Uterus (tissue), 4 donors: Measurements from ENCODE around the gene SH2D3C. TPM values are rescaled to one million over a fixed set of nuclear protein-coding genes. Genes with fewer than 3 reads are reported as not detected.

ENCODE experiments used
- DNase-seq, 2 donors: peaks; one replicate each; pipeline ENCODE4 v3.0.0-alpha.2; 2019 to 2020
- H3K27ac ChIP-seq, 2 donors: fragments of 200-600 bp; sonication (generic); 1 replicate in 1 of 2; 2 replicates in 1 of 2; pipeline ENCODE4 v1.5.1; 2016 to 2018
- H3K27me3 ChIP-seq, 2 donors: fragments of 200-600 bp; sonication (generic); one replicate each; pipeline ENCODE4 v1.5.1; 2018 to 2019; ENCODE audit warnings: control low read depth in 1 of 2
- H3K36me3 ChIP-seq, 2 donors: fragments of 200-600 bp; sonication (generic); one replicate each; pipeline ENCODE4 v1.5.1; 2019; ENCODE audit warnings: control low read depth in 1 of 2
- H3K4me1 ChIP-seq, 2 donors: fragments of 200-600 bp; sonication (generic); one replicate each; pipeline ENCODE4 v1.5.1; 2018 to 2019; ENCODE audit warnings: control low read depth in 1 of 2
- H3K4me3 ChIP-seq, 2 donors: fragments of 200-600 bp; sonication (generic); 1 replicate in 1 of 2; 2 replicates in 1 of 2; pipeline ENCODE4 v1.5.1; 2018 to 2019; ENCODE audit warnings: mild to moderate bottlenecking in 1 of 2
- H3K9me3 ChIP-seq, 2 donors: fragments of 200-600 bp; sonication (generic); one replicate each; pipeline ENCODE4 v1.5.1; 2019; ENCODE audit warnings: control low read depth in 1 of 2
- CTCF ChIP-seq, 4 experiments: fragments of 200-600 bp in 2 of 4; fragments of 450-650 bp in 2 of 4; sonication (generic) in 2 of 4; IDR thresholded peaks; one replicate each; pipeline ENCODE4 v1.5.1; 2016 to 2019; ENCODE audit warnings: antibody characterized with exemption in 4 of 4, mild to moderate bottlenecking in 2 of 4, moderate library complexity in 1 of 4
- POLR2A ChIP-seq, 2 donors: fragments of 450-650 bp; IDR thresholded peaks; one replicate each; pipeline ENCODE4 v1.6.1; 2016; ENCODE audit warnings: antibody characterized with exemption in 2 of 2, mild to moderate bottlenecking in 1 of 2, moderate library complexity in 1 of 2
- intact Hi-C: fragments of 100-400 bp; cut with DNase I; formaldehyde crosslinking; loops from one replicate; pipeline ENCODE4 v1.15.1; 2023; ENCODE audit warnings: low total_unique reads
- total RNA-seq, 4 donors: library from RNA; depleted of rRNA in 3 of 4; stranded (reverse); fragments of >200 nt in 3 of 4; gene quantifications; one replicate each; pipeline versions ENCODE4 v1.1.0 to v1.2.4, GENCODE V29; 2014 to 2023
- donor health status: DM: yes; HTN: yes; CAD: no.

Gene SH2D3C
- total RNA-seq, 4 donors from 2014 or later: 3.6 to 38.1 (median 19.8) TPM

- H3K27me3 ChIP-seq: no peaks in the 10 kb centered on the region
- H3K9me3 ChIP-seq: no peaks in the 10 kb centered on the region
- H3K4me3 ChIP-seq: no peak overlapping the region
- intact Hi-C loops: no loop called here
- DNase-seq: no peak
- H3K4me1 ChIP-seq: no peaks in the 10 kb centered on the region
- TF ChIP-seq POLR2A (IDR thresholded peaks at IDR 0.05): no peak
- no peak for TF ChIP-seq CTCF (IDR thresholded peaks at IDR 0.05)
- no peak overlapping the region for H3K27ac ChIP-seq
- H3K36me3 ChIP-seq: no peaks in the 10 kb centered on the region
Measured at GRCh38 chr9:127732444-127732843, 46.0 kb downstream of the SH2D3C start.

GRCh38 chr9:127731938-127732337, 46.5 kb downstream of the SH2D3C start:
- no peak for DNase-seq
- intact Hi-C loops: no loop called here
- H3K27me3 ChIP-seq: no peaks in the 10 kb centered on the region
- no peaks in the 10 kb centered on the region for H3K36me3 ChIP-seq
- H3K4me3 ChIP-seq: no peak overlapping the region
- TF ChIP-seq CTCF (IDR thresholded peaks at IDR 0.05) (no peak), POLR2A (IDR thresholded peaks at IDR 0.05) (no peak)
- H3K9me3 ChIP-seq: no peaks in the 10 kb centered on the region
- H3K27ac ChIP-seq: no peak overlapping the region
- H3K4me1 ChIP-seq: no peaks in the 10 kb centered on the region

DNA sequence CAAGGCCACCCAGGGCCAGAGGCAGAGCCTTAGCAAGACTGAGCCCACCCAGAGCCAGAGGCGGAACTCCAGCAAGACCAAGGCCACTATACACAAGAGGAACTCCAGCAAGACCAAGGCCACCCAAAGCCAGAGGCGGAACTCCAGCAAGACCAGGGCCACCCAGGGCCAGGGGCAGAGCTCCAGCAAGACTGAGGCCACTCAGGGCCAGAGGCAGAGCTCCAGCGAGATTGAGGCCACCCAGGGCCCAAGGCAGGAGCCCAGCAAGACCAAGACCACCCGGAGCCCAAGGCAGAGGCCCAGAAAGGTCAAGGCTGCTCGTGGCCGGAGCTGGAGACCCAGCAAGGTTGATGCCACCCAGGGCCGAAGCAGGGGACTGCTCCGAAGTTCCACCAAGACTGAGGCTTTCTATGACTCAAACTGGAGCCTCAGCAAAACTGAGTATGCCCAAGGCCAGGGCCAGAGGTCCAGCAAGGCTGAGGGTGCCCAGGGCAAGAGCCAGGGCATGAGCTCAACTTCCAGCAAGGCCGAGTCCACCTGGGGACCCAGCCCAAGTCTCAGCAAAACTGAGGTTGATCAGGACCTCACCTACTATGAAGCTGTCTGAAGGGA, 47.6 kb downstream of the SH2D3C start:
- no peak overlapping the region for H3K4me3 ChIP-seq
- no peaks in the 10 kb centered on the region for H3K27me3 ChIP-seq
- no peaks in the 10 kb centered on the region for H3K4me1 ChIP-seq
- DNase-seq: no peak
- H3K27ac ChIP-seq: no peak overlapping the region
- intact Hi-C loops: no loop called here
- TF ChIP-seq CTCF (IDR thresholded peaks at IDR 0.05) (no peak), POLR2A (IDR thresholded peaks at IDR 0.05) (no peak)
- no peaks in the 10 kb centered on the region for H3K9me3 ChIP-seq
- no peaks in the 10 kb centered on the region for H3K36me3 ChIP-seq

- Histone ChIP-seq H3K4me3 (no peak overlapping the region), H3K27me3 (no peaks in the 10 kb centered on the region), H3K9me3 (no peaks in the 10 kb centered on the region), H3K4me1 (no peaks in the 10 kb centered on the region), H3K36me3 (no peaks in the 10 kb centered on the region), H3K27ac (no peak overlapping the region)
- intact Hi-C loops: no loop called here
- TF ChIP-seq POLR2A (IDR thresholded peaks at IDR 0.05) (no peak), CTCF (IDR thresholded peaks at IDR 0.05) (no peak)
- no peak for DNase-seq
Measured at GRCh38 chr9:127730262-127730661, 48.2 kb downstream of the SH2D3C start.

GRCh38 chr9:127729522-127730256, 48.8 kb downstream of the SH2D3C start:
- H3K27me3 ChIP-seq: no peaks in the 10 kb centered on the region
- no peak for DNase-seq
- no peak overlapping the region for H3K4me3 ChIP-seq
- no peak overlapping the region for H3K27ac ChIP-seq
- no peaks in the 10 kb centered on the region for H3K9me3 ChIP-seq
- no peaks in the 10 kb centered on the region for H3K4me1 ChIP-seq
- intact Hi-C loops: loop anchor here (10.0 kb wide), 1 partner anchor 135 kb away; no protein-coding TSS in a partner anchor
- TF ChIP-seq POLR2A (IDR thresholded peaks at IDR 0.05) (no peak), CTCF (IDR thresholded peaks at IDR 0.05) (no peak)
- H3K36me3 ChIP-seq: no peaks in the 10 kb centered on the region
